ENCODE data around the gene SGK2. TPM values are rescaled to one million over a fixed set of nuclear protein-coding genes. Genes with fewer than 3 reads are reported as not detected.

The SGK2 gene
- total RNA-seq, 1 donor from 2014 or later: 1.0 TPM

GRCh38 chr20:43533060-43533459 is 25.8 kb upstream of the SGK2 start:
- Mint-ChIP-seq H3K9me3 (no peaks in the 10 kb centered on the region), H3K36me3 (ENCODE audit: low read depth) (peaks cover 2% of the 10 kb centered on the region), H3K4me3 (no peak overlapping the region), H3K27ac (ENCODE audit: unreplicated experiment) (no peak overlapping the region), H3K4me1 (no peaks in the 10 kb centered on the region), H3K27me3 (ENCODE audit: low read depth) (no peaks in the 10 kb centered on the region)
- DNase-seq (ENCODE audit: low read depth, low spot score): no peak
- TF ChIP-seq CTCF (conservative IDR thresholded peaks at IDR 0.05): no peak

GRCh38 chr20:43534016-43534415 is 24.8 kb upstream of the SGK2 start:
- Mint-ChIP-seq H3K4me1 (no peaks in the 10 kb centered on the region), H3K4me3 (no peak overlapping the region), H3K36me3 (ENCODE audit: low read depth) (peaks cover 2% of the 10 kb centered on the region), H3K27ac (ENCODE audit: unreplicated experiment) (no peak overlapping the region), H3K9me3 (no peaks in the 10 kb centered on the region), H3K27me3 (ENCODE audit: low read depth) (no peaks in the 10 kb centered on the region)
- no peak for TF ChIP-seq CTCF (conservative IDR thresholded peaks at IDR 0.05)
- no peak for DNase-seq (ENCODE audit: low read depth, low spot score)

- no peak overlapping the region for H3K4me3 Mint-ChIP-seq
Measured at GRCh38 chr20:43534791-43535350, 24.0 kb upstream of the SGK2 start.

GRCh38 chr20:43535370-43536004 is 23.3 kb upstream of the SGK2 start:
- no peak overlapping the region for H3K27ac Mint-ChIP-seq (ENCODE audit: unreplicated experiment)
- H3K36me3 Mint-ChIP-seq (ENCODE audit: low read depth): no peaks in the 10 kb centered on the region
- no peaks in the 10 kb centered on the region for H3K27me3 Mint-ChIP-seq (ENCODE audit: low read depth)
- TF ChIP-seq CTCF (conservative IDR thresholded peaks at IDR 0.05): no peak
- H3K4me3 Mint-ChIP-seq: no peak overlapping the region
- no peaks in the 10 kb centered on the region for H3K4me1 Mint-ChIP-seq
- H3K9me3 Mint-ChIP-seq: no peaks in the 10 kb centered on the region
- DNase-seq (ENCODE audit: low read depth, low spot score): no peak

More at GRCh38 chr20:43534791-43535350, 24.0 kb upstream of the SGK2 start:
- Mint-ChIP-seq H3K36me3 (ENCODE audit: low read depth) (no peaks in the 10 kb centered on the region), H3K27ac (ENCODE audit: unreplicated experiment) (no peak overlapping the region), H3K9me3 (no peaks in the 10 kb centered on the region), H3K4me1 (no peaks in the 10 kb centered on the region), H3K27me3 (ENCODE audit: low read depth) (no peaks in the 10 kb centered on the region)
- TF ChIP-seq CTCF (conservative IDR thresholded peaks at IDR 0.05): no peak
- no peak for DNase-seq (ENCODE audit: low read depth, low spot score)

- Mint-ChIP-seq H3K4me3 (no peak overlapping the region), H3K36me3 (ENCODE audit: low read depth) (no peaks in the 10 kb centered on the region), H3K9me3 (no peaks in the 10 kb centered on the region), H3K27me3 (ENCODE audit: low read depth) (no peaks in the 10 kb centered on the region), H3K27ac (ENCODE audit: unreplicated experiment) (no peak overlapping the region), H3K4me1 (no peaks in the 10 kb centered on the region)
- DNase-seq (ENCODE audit: low read depth, low spot score): no peak
- TF ChIP-seq CTCF (conservative IDR thresholded peaks at IDR 0.05): no peak
Measured at GRCh38 chr20:43536041-43536816, 22.6 kb upstream of the SGK2 start.
